H9 (cell line): ENCODE results near the gene SMIM41. TPM values are rescaled to one million over a fixed set of nuclear protein-coding genes. Genes with fewer than 3 reads are reported as not detected.
A peak's percentile ranks its signal among the peaks of the same experiment; 100 is the strongest.

ENCODE experiments used
- DNase-seq: peaks from one replicate; pipeline ENCODE4 v3.0.0-alpha.2; 2017
- H2AFZ ChIP-seq: one replicate; pipeline ENCODE4 v1.6.1; 2013; ENCODE audit warnings: mild to moderate bottlenecking, low read length, control low read depth, moderate library complexity
- H2AK5ac ChIP-seq: 2 replicates; pipeline ENCODE4 v1.6.1; 2013; ENCODE audit warnings: low read length, control low read depth, mixed read lengths; ENCODE audit not compliant: insufficient read length
- H2BK120ac ChIP-seq: one replicate; pipeline ENCODE4 v1.6.1; 2013; ENCODE audit warnings: low read depth, mild to moderate bottlenecking, low read length, control low read depth, inconsistent platforms; ENCODE audit not compliant: poor library complexity, severe bottlenecking
- H2BK12ac ChIP-seq: 2 replicates; pipeline ENCODE4 v1.6.1; 2013; ENCODE audit warnings: low read length, control low read depth, mixed read lengths, low read depth; ENCODE audit not compliant: insufficient read length
- H2BK15ac ChIP-seq: 2 replicates; pipeline ENCODE4 v1.6.1; 2013; ENCODE audit warnings: low read depth, low read length, control low read depth
- H2BK20ac ChIP-seq: one replicate; pipeline ENCODE4 v1.6.1; 2013; ENCODE audit warnings: low read depth, mild to moderate bottlenecking, low read length, control low read depth, inconsistent platforms; ENCODE audit not compliant: poor library complexity, severe bottlenecking
- H2BK5ac ChIP-seq: 2 replicates; pipeline ENCODE4 v1.6.1; 2013; ENCODE audit warnings: low read length, control low read depth, mixed read lengths; ENCODE audit not compliant: insufficient read length
- H3K14ac ChIP-seq: 2 replicates; pipeline ENCODE4 v1.6.1; 2013; ENCODE audit warnings: low read length, control low read depth; ENCODE audit not compliant: insufficient read depth
- H3K18ac ChIP-seq: 2 replicates; pipeline ENCODE4 v1.6.1; 2013; ENCODE audit warnings: low read depth, mild to moderate bottlenecking, mixed read lengths, low read length, control low read depth; ENCODE audit not compliant: insufficient read length
- H3K23ac ChIP-seq: 2 replicates; pipeline ENCODE4 v1.6.1; 2013; ENCODE audit warnings: low read length, control low read depth, mixed read lengths, low read depth; ENCODE audit not compliant: insufficient read length
- H3K23me2 ChIP-seq: 2 replicates; pipeline ENCODE4 v1.6.1; 2013; ENCODE audit warnings: low read depth, mild to moderate bottlenecking, mixed read lengths, low read length, control low read depth; ENCODE audit not compliant: insufficient read length, poor library complexity, severe bottlenecking
- H3K27ac ChIP-seq: 2 replicates; pipeline ENCODE4 v1.5.1; 2013; ENCODE audit warnings: low read length, control low read depth, mixed read lengths, low read depth; ENCODE audit not compliant: insufficient read length
- H3K27me3 ChIP-seq: 2 replicates; pipeline ENCODE4 v1.6.1; 2013; ENCODE audit warnings: low read length, control low read depth, inconsistent platforms; ENCODE audit not compliant: insufficient read depth
- H3K4ac ChIP-seq: 2 replicates; pipeline ENCODE4 v1.6.1; 2013; ENCODE audit warnings: low read depth, mild to moderate bottlenecking, control low read depth, inconsistent platforms, low read length, moderate library complexity
- H3K4me1 ChIP-seq: 2 replicates; pipeline ENCODE4 v1.6.1; 2013; ENCODE audit warnings: low read length, control low read depth, inconsistent platforms; ENCODE audit not compliant: insufficient read depth
- H3K4me2 ChIP-seq: 2 replicates; pipeline ENCODE4 v1.6.1; 2013; ENCODE audit warnings: low read length, control low read depth, mixed read lengths; ENCODE audit not compliant: insufficient read length, insufficient read depth
- H3K56ac ChIP-seq: 2 replicates; pipeline ENCODE4 v1.6.1; 2013; ENCODE audit warnings: low read depth, mild to moderate bottlenecking, mixed read lengths, low read length, control low read depth; ENCODE audit not compliant: insufficient read length
- H3K79me1 ChIP-seq: 2 replicates; pipeline ENCODE4 v1.6.1; 2013; ENCODE audit warnings: low read depth, mild to moderate bottlenecking, moderate library complexity, low read length, control low read depth, inconsistent platforms; ENCODE audit not compliant: insufficient read depth, poor library complexity, severe bottlenecking
- H3K79me2 ChIP-seq: 2 replicates; pipeline ENCODE4 v1.6.1; 2013; ENCODE audit warnings: low read length, control low read depth, inconsistent platforms; ENCODE audit not compliant: insufficient read depth
- H3K9ac ChIP-seq: 2 replicates; pipeline ENCODE4 v1.6.1; 2013; ENCODE audit warnings: low read length, control low read depth, mixed read lengths; ENCODE audit not compliant: insufficient read length; ENCODE audit errors: extremely low read depth
- H3K9me3 ChIP-seq: one replicate; pipeline ENCODE4 v1.6.1; 2013; ENCODE audit warnings: low read depth, low read length, inconsistent platforms; ENCODE audit not compliant: control insufficient read depth
- H3T11ph ChIP-seq: one replicate; pipeline ENCODE4 v1.6.1; 2013; ENCODE audit warnings: mild to moderate bottlenecking, low read length, control low read depth, inconsistent platforms
- H4K20me1 ChIP-seq: one replicate; pipeline ENCODE4 v1.6.1; 2013; ENCODE audit not compliant: control insufficient read depth, insufficient read length, insufficient read depth
- H4K5ac ChIP-seq: 2 replicates; pipeline ENCODE4 v1.6.1; 2013; ENCODE audit warnings: low read depth, mild to moderate bottlenecking, mixed read lengths, low read length, control low read depth; ENCODE audit not compliant: insufficient read length
- H4K8ac ChIP-seq: replicated peaks from 2 replicates; pipeline ENCODE4 v1.6.1; 2013; ENCODE audit warnings: low read length, control low read depth, mixed read lengths, low read depth; ENCODE audit not compliant: insufficient read length
- H4K91ac ChIP-seq: 2 replicates; pipeline ENCODE4 v1.6.1; 2013; ENCODE audit warnings: low read depth, mild to moderate bottlenecking, moderate library complexity, mixed read lengths, low read length, control low read depth; ENCODE audit not compliant: insufficient read length
- H3K27ac Mint-ChIP-seq, 3 experiments: 2 replicates in 2 of 3; 3 replicates in 1 of 3; pipeline ENCODE4 v1.8.0; 2020 to 2021; ENCODE audit warnings: mixed read lengths in 3 of 3, mild to moderate bottlenecking in 1 of 3, moderate library complexity in 1 of 3
- H3K27me3 Mint-ChIP-seq: 2 replicates; pipeline ENCODE4 v1.8.0; 2021; ENCODE audit warnings: low read depth, mild to moderate bottlenecking, moderate library complexity, mixed read lengths
- H3K36me3 Mint-ChIP-seq, 3 experiments: 2 replicates in 2 of 3; 3 replicates in 1 of 3; pipeline ENCODE4 v1.8.0; 2020 to 2021; ENCODE audit warnings: low read depth in 3 of 3, mixed read lengths in 3 of 3; ENCODE audit not compliant: insufficient read depth in 1 of 3
- H3K4me1 Mint-ChIP-seq, 2 experiments: 2 replicates each; pipeline ENCODE4 v1.8.0; 2020; ENCODE audit warnings: mixed read lengths in 2 of 2
- H3K4me3 Mint-ChIP-seq, 2 experiments: 2 replicates in 1 of 2; 3 replicates in 1 of 2; pipeline ENCODE4 v1.8.0; 2020 to 2021; ENCODE audit warnings: mild to moderate bottlenecking in 2 of 2, mixed read lengths in 2 of 2, moderate library complexity in 1 of 2
- H3K9me3 Mint-ChIP-seq, 2 experiments: 2 replicates in 1 of 2; 3 replicates in 1 of 2; pipeline ENCODE4 v1.8.0; 2020; ENCODE audit warnings: mild to moderate bottlenecking in 2 of 2, mixed read lengths in 2 of 2, moderate library complexity in 1 of 2
- CTCF ChIP-seq: fragments of 200-600 bp; sonication (generic); conservative IDR thresholded peaks from 3 replicates; pipeline ENCODE4 v1.8.0; 2021; ENCODE audit warnings: antibody characterized with exemption, mild to moderate bottlenecking
- WGBS: extraction: QIAGEN DNeasy Blood & Tissue Kit; methylation state at CpG from one replicate; pipeline ENCODE4 v1.1.7; 2013; ENCODE audit warnings: missing lambda C conversion rate, low lambda C conversion rate, mixed read lengths; ENCODE audit not compliant: insufficient read length; ENCODE audit errors: extremely low coverage; 5-methylcytosine and 5-hydroxymethylcytosine counted together
- total RNA-seq: library from RNA; stranded (reverse); gene quantifications from 2 replicates; pipeline ENCODE4 v1.2.1, GENCODE V29; 2021

SMIM41 gene
- total RNA-seq, 1 experiment from 2014 or later = not detected

GRCh38 chr12:52149651-52150241 lies 70.2 kb downstream of the SMIM41 start:
- H3K4me2 ChIP-seq = no peak overlapping the region

More at GRCh38 chr12:52149651-52150241, 70.2 kb downstream of the SMIM41 start:
- H3K23ac ChIP-seq = no peak overlapping the region
- no peak for TF ChIP-seq CTCF
- no peak overlapping the region for H2AK5ac ChIP-seq
- no peak overlapping the region for H2BK20ac ChIP-seq
- no peak overlapping the region for H3K27ac ChIP-seq
- no peak overlapping the region for H2BK15ac ChIP-seq
- no peaks in the 10 kb centered on the region for H3K79me1 ChIP-seq
- H3K4ac ChIP-seq = no peak overlapping the region
- H2BK5ac ChIP-seq = no peak overlapping the region
- H3K79me2 ChIP-seq = no peaks in the 10 kb centered on the region
- peak; percentile 53 for DNase-seq
- peaks cover 3% of the 10 kb centered on the region; the same call in 1 of the 2 replicates for H3K4me1 ChIP-seq
- H4K20me1 ChIP-seq = no peaks in the 10 kb centered on the region
- no peaks in the 10 kb centered on the region for H3K27me3 ChIP-seq
- no peak overlapping the region for H2AFZ ChIP-seq
- no peak overlapping the region for H3K56ac ChIP-seq
- no peaks in the 10 kb centered on the region for H3K23me2 ChIP-seq
- no peak overlapping the region for H3K9ac ChIP-seq
- no peak overlapping the region for H2BK120ac ChIP-seq
- peaks cover 6% of the 10 kb centered on the region for H3K27me3 Mint-ChIP-seq
- peaks cover 17 to 32% of the 10 kb centered on the region in 2 experiments for H3K4me1 Mint-ChIP-seq
- no peak overlapping the region; a peak in 3 of 7 replicates for H3K27ac Mint-ChIP-seq
- H3K9me3 Mint-ChIP-seq = no peaks in the 10 kb centered on the region
- H3K9me3 ChIP-seq = no peaks in the 10 kb centered on the region
- peak overlapping the region; percentile 44; the same call in 1 of the 2 replicates for H3K14ac ChIP-seq
- no peaks in the 10 kb centered on the region for H3K36me3 Mint-ChIP-seq
- no peak overlapping the region for H3T11ph ChIP-seq
- no peak overlapping the region for H4K8ac ChIP-seq
- no peak overlapping the region for H3K4me3 Mint-ChIP-seq
- H2BK12ac ChIP-seq = no peak overlapping the region
- no peak overlapping the region for H4K5ac ChIP-seq
- no peak overlapping the region for H4K91ac ChIP-seq
- WGBS = no CpG with 5 or more reads among the region's 5 CpGs
- peak overlapping the region; percentile 36 for H3K18ac ChIP-seq
